ENCODE measurements around the gene SAPCD1. TPM values are rescaled to one million over a fixed set of nuclear protein-coding genes. Genes with fewer than 3 reads are reported as not detected.
A peak's percentile ranks its signal among the peaks of the same experiment; 100 is the strongest.

SAPCD1 gene
- total and polyA plus RNA-seq, 4 donors, result 0.59 to 2.6 (median 0.68) TPM; not detected in 1

- Histone ChIP-seq H3K27me3 (ENCODE audit: control insufficient read depth in 4 of 4, insufficient read depth in 4 of 4, low read length in 3 of 4) (no peaks in the 10 kb centered on the region), H3K4me1 (ENCODE audit: control insufficient read depth in 4 of 4, insufficient read depth in 4 of 4, low read length in 3 of 4) (peaks cover 4 to 15% (median 9%) of the 10 kb centered on the region in 4 donors), H3K27ac (ENCODE audit: low read depth in 1 of 2, low read length in 2 of 2) (peak overlapping the region; percentile 91 to 97), H3K9me3 (ENCODE audit: control insufficient read depth in 4 of 4, low read length in 3 of 4) (no peaks in the 10 kb centered on the region), H3K36me3 (ENCODE audit: control insufficient read depth in 4 of 4, insufficient read depth in 3 of 4, low read depth in 1 of 4, low read length in 3 of 4) (no peaks in the 10 kb centered on the region), H3K9ac (ENCODE audit: low read depth in 1 of 2, low read length in 2 of 2) (peak overlapping the region; percentile 85 to 94), H3K4me3 (ENCODE audit: low read depth in 1 of 3, low read length in 3 of 3) (peak overlapping the region; percentile 21 to 80 (median 73))
- TF ChIP-seq CTCF (IDR thresholded peaks at IDR 0.05; ENCODE audit: low read depth, low read length, missing input control) (no peak), YY1 (IDR thresholded peaks at IDR 0.05) (no peak), HNF4G (IDR thresholded peaks at IDR 0.05) (no peak), MAX (IDR thresholded peaks at IDR 0.05) (no peak), GABPA (IDR thresholded peaks at IDR 0.05 in 1 of 2, conservative IDR thresholded peaks at IDR 0.05 in 1 of 2) (no peak), SP1 (IDR thresholded peaks at IDR 0.05) (no peak), TAF1 (conservative IDR thresholded peaks at IDR 0.05) (no peak), RXRA (IDR thresholded peaks at IDR 0.05) (no peak), ATF3 (IDR thresholded peaks at IDR 0.05) (no peak), JUND (IDR thresholded peaks at IDR 0.05) (no peak), ZBTB33 (IDR thresholded peaks at IDR 0.05) (no peak), REST (IDR thresholded peaks at IDR 0.05) (no peak), HNF4A (conservative IDR thresholded peaks at IDR 0.05) (no peak), FOXA2 (IDR thresholded peaks at IDR 0.05) (no peak), RAD21 (IDR thresholded peaks at IDR 0.05) (no peak), NR2F2 (IDR thresholded peaks at IDR 0.05) (no peak), EGR1 (IDR thresholded peaks at IDR 0.05; ENCODE audit: low read depth in 2 of 2) (no peak)
- no peak for DNase-seq (ENCODE audit: low spot score)
- 23% methylated on average over 7 of the region's 7 CpGs for WGBS
These were observed 43.5 kb downstream of the SAPCD1 start for GRCh38 chr6:31805939-31806469.
